NCI-H460 (cell line): ENCODE measurements around the gene C12orf60. TPM values are rescaled to one million over a fixed set of nuclear protein-coding genes. Genes with fewer than 3 reads are reported as not detected.

ENCODE experiments used
- DNase-seq: peaks from one replicate; pipeline ENCODE4 v3.0.0-alpha.2; 2016; ENCODE audit warnings: low read depth; ENCODE audit errors: extremely low read depth
- total RNA-seq: library from RNA; depleted of rRNA; stranded (reverse); fragments of >200 nt; shearing (Covaris generic); gene quantifications from 2 replicates; pipeline ENCODE4 v1.2.3, GENCODE V29; 2014

C12orf60 gene
- total RNA-seq, 1 experiment from 2014 or later = 2.0 TPM

DNA sequence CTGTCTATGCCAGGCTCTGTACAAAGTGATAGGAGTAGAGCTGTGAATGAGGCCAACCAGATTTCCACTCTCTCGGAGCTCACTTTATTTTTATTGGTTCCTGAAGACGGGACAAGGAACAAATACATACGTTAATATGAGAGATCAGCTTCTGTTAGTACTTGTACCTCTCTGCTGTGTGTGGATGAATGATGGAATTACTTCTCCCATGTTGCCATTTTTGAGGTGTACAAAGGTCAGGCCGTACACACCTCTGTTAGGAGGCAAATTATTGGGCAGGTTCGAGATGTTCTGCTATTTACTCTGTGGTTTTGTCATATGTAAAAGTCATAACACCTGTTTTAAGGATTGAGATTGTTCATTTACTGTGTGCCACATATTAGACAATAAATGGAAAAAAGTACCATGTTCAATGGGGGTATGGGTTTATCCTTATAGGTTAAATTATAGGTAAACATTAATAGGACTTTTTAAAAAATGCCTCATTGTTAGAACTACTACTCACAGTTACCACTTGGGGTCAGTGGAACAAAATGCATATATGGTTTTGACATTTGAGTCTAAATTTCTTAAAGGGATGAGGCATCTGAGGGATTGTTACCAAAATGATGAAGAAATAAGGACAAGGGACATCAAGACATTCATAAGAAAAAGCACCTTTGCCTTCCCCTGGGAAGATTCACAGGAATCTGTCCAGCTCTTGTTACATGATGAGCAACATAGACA, 27.1 kb upstream of the C12orf60 start:
- no peak for DNase-seq

DNA sequence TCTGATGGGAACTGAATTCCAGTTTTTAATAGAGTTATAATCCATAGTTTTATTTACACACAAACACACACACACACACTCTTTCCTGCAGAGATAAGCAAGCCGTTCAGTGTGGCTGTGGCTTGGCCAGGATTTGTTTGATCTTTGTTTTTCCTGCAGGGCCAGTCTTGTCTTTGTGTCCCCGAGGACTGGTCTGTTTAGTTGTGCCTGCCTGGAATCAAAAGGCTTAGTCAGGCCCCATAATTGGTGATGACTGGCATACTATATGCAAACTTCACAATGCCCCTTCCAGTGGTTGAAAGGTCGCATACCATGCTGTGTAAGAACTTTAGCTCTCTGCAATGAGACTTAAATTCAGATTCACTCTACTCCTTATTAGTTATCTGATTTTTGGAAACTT, 26.2 kb upstream of the C12orf60 start:
- no peak for DNase-seq

DNA sequence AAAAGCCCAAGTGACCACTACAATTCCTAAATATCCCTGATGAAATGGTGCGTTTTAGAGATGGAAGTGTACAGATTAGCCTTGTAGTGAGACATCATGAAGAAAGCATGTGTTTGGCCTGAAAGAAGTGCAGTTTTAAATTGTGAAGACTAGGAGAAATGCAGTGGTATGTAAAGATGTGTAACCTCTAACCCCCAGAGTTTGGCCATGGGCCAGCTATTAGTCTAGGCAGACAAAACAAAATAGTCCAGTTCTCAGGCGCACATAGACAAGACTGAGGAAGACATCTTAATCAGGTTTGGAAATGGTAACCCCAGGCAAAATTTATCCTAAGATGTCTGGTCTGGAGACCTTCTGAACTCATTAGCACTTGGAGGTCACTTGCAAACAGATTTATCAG, 23.6 kb upstream of the C12orf60 start:
- no peak for DNase-seq

DNA sequence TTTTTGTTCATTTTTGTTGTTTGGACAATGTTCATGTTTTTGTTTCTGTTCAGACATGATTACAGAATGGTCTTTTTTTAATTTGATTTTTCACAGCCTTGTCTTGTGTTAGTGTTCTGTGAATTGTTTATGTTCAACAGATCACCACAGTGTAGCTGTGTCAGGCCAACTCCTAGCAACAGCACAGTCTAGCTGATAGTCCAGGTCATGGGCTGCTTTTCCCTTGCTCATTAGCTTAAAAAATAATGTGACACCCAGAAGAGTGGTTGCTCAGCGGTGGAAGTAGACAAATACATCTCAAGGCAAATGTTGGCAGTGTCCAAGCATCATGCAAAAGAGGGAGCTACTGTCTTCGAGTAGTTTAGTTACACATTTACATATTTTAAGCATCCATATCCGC, 22.6 kb upstream of the C12orf60 start:
- no peak for DNase-seq

DNA sequence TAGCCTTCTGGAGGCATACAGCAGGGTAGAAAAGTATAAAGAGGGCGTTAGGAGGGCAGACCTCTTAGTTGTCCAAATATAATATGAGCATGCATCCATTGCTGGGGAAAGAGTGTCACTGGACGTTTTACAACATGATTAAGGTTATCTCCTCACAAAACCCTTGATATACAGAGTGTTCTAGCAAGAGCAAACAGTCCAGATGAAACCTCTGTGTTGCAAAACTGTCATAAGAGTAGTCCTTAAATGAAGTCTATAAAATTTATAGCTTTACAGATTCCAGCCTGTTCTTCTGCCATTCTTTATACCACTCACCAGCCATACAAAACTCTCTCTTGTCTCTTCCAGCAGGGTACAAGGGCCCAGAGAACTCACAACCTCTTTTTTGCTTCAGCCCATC, 21.9 kb upstream of the C12orf60 start:
- DNase-seq = no peak

DNA sequence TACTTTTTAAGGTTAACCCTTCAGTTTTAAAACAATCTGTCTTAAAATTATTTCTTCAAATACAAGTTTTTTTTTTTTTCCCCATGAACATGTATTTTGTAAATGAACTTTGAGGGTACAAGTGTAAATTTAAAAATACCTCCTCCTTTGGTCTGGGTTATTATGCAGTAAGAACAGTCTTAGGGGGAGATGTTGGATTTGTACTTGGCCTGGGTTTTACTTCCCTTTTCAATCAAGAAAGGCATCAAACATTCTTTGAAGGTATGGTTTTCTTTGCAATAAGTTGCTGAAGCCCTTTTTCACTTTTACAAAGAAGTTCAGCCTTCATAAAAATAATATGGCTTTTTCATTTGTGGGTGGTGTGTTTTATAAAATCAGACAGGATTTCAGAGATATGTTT, 20.7 kb upstream of the C12orf60 start:
- DNase-seq = no peak

DNA sequence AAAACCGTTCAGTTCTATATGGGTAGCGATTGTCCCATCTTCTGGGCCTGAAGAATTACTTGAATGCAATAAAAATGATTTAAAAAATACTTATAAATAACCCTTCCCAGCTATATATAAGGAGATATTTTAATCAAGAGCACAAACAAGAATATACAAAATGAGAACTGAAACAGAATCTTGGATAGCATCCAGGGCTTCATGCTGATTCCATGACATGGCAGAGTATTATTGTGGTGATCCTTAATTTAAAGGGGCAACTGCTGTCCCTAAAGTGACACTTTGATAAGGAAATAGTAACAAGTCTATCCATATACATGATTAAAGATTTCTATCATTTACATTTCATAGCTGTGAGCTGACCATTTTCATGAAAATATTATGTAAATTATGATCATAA, 19.0 kb upstream of the C12orf60 start:
- DNase-seq = no peak

DNA sequence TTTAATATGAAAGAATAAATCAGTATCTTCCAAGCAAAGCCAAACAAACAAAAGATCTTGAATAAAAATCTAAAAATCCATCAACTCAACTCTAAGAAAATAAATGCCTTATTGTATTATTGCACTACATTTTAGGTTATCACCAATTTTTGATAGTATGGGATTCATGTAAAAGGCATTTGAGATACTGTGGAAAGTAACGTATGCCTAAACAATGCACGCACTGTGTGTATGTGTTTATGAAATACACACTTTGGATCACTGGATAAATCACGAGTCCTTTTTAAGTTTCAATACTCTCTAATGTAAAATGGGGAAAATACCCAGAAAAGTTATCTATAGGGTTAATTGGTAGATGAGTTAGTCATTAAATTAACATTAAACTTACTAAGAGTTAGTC, 17.9 kb upstream of the C12orf60 start:
- DNase-seq = no peak

DNA sequence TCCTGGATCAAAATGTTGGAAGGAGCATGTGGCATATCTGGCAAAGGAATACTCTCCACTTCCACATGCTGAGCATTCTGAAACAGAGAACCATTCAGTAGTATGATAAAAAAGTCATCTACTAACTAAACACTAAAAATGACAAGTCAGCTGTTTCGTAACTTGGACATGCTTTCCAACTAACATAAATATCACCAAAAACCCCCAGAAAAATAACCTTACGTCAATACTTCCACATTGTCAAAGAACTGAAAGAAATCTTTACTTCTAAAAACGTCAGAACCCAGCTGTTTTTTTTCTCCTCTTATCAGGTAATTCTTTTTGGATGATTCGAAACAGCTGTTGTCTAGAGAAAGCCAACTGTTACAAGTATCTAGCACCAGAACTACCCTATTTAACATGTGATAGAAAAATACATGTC, 8.4 kb upstream of the C12orf60 start:
- DNase-seq = no peak

DNA sequence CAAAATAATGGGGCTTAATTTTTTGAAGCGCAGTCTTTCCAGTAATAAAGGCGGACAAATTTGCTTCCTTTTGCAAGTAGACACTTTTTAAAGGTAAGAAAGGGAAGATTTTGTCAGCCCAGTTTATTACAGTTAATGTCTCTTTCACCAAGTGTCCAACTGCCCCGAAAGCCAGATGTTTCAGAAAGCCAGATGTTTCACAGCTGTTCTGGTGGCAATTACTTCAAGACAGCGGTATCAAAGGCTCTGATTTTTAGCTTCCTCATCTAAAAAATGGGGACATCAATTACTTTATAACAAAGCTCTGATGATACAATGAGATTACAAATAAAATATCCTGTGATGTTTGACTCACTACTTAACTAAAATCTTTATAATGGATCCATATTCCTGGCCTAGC, 1.2 kb upstream of the C12orf60 start:
- DNase-seq = no peak

DNA sequence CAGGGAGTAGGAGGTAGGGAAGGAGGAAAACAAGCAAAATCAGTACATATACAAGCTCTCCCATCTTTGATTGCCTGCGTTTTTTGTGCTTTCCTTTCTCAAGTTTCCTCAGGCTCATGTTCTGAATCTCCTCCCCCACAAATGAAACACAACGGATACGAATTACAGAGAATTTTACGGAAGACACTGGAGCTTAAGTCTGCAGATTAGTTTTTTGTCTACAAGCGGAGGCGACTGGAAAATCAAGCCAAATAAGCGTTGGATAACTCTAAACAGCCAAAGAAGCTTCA, 804 bp upstream of the C12orf60 start:
- DNase-seq = no peak

DNA sequence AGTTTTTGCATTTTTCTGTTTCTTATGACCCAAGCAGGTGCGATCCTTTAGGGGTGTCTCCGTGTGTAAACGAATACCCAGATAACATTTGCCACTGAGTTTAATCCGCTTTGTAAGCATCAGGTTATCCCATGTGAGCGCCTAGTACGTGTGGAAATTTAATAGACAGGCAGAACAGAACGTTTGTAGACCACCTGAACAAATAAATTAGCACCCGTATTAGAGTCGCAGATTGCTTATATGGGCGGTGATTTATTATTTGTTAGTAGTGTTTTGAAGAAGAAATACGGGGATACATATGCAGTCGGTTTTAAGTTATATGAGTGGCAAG, 325 bp downstream of the C12orf60 start:
- no peak for DNase-seq

DNA sequence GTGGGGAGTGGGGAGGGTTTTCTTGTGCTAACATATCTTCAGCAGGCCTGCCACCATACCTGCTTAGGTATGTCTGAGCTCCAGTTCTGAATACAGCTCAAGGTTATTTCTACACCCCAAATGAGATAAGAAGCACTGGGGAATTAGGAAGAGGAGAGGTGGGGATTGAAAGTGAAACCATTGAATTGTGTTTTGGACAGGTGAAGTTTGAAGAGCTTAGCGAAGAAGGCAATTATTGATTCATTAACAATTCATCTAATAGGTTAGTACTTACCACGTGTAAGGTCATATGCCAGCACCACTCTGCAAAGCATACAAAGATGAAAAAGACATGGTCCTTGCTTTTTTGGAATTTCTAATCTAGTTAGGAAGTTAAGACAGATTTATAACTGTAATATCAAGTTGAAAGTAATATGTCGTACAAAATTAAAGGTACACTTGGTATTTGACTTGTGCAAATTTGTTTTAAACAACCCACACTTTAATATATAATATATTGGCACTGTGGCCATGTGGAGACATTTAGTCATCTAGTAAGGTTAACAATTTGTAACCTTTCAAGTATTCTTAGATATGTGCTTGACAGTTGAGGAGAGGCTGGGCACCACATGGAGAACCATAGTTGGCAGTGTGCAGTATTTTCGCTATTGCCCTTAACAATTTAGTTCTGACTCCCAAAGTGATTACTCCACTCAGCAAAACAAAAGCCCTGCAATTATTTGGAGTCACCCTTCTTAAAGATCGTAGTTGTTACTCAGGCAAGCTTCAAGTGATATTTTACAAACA, 6.9 kb downstream of the C12orf60 start:
- DNase-seq = no peak

DNA sequence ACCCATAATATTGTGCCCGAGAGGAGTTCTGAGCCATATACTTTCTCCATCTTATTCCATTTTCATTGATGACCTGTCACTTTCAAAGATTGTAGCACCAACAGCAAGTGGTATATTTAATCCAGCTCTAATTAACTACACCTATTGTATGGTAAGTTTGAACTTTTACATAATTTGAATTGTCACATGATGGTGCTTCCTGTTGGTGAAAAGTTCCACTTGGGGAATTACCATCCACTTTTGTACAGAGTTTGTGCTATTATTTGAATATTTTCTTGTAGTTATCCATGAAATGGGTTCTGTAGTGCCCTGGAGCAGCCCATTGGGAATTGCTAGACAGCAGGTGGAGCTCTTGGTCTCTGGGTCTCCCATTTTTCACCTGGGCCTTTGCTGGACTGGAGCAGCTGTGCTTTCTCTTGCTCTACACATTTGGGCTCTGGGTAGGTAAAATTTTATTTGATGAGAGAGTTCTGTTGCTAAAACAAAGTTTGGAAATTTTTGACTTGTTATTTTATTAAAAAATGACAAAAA, 7.5 kb downstream of the C12orf60 start:
- no peak for DNase-seq

DNA sequence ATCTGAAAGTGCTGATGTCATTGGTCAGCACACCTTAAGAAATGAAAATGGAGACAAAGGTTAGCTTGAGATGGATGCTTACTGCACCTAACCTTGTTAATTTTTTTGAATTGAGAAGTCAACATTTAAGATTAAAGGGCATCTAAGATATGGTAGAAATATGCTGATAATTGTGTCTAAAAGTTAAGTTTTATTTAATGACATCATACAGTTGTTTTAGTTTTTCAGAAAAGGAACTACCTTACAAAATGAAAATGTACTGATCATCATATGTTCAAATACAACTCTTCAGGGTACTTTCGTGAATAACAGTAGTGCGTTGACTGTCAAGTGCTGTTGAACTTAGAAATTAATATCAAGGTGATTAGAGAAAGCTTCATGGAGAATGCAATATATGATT, 8.0 kb downstream of the C12orf60 start:
- DNase-seq = no peak

DNA sequence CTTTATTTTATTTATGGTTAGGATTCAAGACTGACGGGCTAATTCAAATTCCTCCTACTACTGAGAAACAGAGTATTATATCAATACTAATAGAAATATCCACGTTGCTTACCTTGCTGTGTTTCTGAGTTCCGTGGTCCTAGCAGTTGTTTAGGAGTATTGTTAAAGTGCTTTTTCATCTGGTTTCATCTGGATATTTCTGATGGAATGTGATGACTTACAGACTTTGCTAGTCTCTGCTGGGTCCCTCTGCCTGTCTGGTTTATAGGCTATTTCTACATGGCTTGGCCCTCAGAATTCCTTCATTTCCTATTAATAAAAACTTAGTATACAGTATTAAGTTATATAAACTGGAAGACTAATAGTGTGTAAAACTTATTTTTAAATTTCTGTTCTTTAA, 10.5 kb downstream of the C12orf60 start, which contains the start of gene SMCO3:
SMCO3 (minus strand) TSS at position 169 of the 400 bp plus-strand sequence. CDS start 7,502 bp downstream, outside the sequence.
- DNase-seq = no peak

DNA sequence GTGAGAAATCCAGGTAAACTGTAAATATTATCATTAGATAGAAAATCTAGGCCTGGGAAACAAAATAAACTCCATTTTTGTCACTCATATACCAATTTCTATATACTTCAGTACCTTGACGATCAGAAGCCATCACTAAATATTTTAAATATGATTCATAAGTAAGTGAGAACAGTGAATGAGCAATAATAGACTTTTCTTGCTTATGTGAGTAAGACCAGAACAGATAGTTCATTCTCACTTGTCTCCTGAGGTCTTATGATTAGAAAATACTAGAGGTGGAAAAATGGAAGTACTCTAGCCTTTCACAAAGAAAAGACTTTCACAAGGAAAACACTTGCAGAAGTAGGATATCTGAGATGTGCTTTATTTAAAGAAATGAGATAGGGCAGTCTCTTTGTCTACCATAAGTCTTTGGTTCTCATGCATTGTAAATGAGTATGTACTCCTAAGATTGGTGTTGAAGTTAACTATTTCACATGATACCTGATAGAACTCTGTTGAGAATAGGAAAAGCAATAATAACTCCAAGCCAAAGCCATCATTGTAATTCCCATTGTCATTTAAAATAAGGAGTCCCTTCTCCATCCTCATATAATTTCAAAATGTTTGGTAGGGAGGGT, 20.7 kb downstream of the C12orf60 start:
- no peak for DNase-seq

DNA sequence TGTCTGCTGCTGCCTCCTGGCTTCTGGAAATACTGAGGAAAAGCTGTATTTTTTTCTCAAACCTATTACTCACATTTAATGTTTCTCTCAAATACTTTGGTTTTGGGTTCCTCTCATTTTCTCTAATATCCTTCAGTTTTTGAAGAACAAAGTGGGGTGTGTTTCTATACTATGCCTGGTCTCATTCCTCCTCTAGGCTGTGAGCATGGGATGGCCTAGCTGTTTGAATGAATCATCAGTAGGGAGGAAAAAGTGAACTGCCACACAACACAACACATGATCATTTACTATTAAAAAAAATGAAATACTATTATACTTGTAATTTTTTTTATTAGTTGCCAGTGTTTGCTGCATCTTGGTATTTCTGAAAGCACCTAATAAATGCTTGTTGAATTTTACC, 21.8 kb downstream of the C12orf60 start:
- no peak for DNase-seq

DNA sequence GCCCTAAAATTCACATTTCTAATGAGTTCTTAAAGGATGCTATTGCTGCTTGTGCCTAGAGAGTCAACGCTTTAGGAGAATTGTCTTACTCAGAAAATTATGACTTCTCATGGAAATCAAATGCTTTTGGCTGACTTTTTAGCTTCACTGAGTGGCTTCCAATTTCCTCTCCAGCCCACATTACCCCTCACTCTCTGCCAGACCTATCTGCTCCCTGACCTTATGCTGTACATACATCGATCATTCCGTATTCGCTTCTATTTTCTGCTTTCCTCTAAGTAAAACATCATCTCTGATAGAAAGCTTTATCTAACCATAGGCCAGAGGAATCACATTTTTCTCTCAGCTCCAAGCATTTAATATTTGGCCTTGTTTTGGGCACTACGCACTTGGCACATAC, 23.0 kb downstream of the C12orf60 start:
- DNase-seq = no peak

DNA sequence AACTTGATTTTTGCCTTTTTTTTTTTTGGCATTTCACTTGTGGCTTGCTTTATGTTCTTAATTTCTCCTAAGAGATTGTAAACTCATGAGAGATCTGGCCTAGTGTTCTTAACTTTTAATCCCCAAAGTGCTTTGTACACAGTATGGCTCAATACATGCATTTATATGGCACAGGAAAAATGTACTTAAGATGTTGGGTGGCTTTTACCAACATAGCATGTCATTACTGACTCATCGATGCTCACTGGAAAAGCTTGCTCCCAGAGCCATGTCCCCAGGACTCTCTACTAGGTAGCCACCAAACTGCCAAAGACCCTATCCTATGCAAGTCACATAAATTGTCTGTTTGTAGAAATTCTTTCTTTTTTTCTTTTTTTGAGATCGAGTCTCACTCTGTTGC, 23.6 kb downstream of the C12orf60 start:
- DNase-seq = no peak

DNA sequence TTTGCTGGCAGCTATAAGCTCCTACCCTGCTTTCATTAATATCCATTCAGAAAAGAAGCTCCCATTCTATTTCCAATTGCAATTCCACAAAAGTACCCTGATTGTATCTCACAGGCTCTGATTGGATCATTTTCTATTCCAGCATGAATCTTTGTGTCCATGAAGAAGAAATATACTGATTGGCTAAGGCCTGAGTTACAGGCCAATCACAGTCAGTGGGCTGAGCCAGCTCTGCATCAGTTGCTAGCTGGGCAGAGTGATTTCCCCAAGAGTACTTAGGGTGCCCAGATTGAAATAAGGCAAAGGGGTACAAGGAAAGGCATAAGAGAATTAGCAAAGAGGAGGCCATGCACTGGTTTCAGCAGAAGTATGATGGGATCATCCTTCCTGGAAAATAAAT, 25.4 kb downstream of the C12orf60 start:
- no peak for DNase-seq

DNA sequence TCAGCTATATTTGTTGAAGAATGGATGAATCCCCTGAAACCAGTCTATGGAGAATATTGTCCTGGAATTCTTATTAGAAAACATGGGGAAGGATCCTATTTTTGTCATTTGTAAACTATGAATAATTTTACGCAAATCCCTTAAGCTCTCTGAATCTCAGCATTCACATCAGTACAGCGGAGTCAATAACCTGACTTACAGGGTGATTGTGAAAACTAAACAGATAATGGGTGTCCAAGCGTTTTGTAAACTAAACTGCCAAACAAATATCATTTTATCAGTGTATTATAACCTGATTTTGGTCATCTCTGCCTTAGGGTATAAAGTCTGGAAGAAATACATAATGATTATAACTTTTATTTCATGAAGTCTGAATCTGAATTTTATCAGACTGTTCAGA, 29.9 kb downstream of the C12orf60 start:
- no peak for DNase-seq
